Muscle of back (tissue), 11 donors: ENCODE measurements around the gene RBPMS2. TPM values are rescaled to one million over a fixed set of nuclear protein-coding genes. Genes with fewer than 3 reads are reported as not detected.

ENCODE experiments used
- DNase-seq, 3 donors: peaks; one replicate each; pipeline versions ENCODE4 v3.0.0 to v3.0.0-alpha.2; 2013
- polyA plus RNA-seq, 10 donors: library from polyadenylated mRNA; unstranded; fragments of 120-200 nt; gene quantifications; one replicate each; pipeline ENCODE4 v1.2.1, GENCODE V29; 2013; ENCODE audit not compliant: insufficient read length in 10 of 10

RBPMS2 gene
- polyA plus RNA-seq, 10 donors = 3.2 to 6.4 (median 5.0) TPM

- DNase-seq = peak in 1 of 3 donors; percentile 50
Observed at GRCh38 chr15:64695561-64695992, 79.8 kb downstream of the RBPMS2 start.

GRCh38 chr15:64694816-64695215 lies 80.6 kb downstream of the RBPMS2 start:
- DNase-seq = no peak

GRCh38 chr15:64693134-64693533 lies 82.3 kb downstream of the RBPMS2 start:
- peak; percentile 66 to 78 (median 68) for DNase-seq

- no peak for DNase-seq
Observed at GRCh38 chr15:64691896-64692565, 83.4 kb downstream of the RBPMS2 start.

GRCh38 chr15:64690578-64691296 lies 84.7 kb downstream of the RBPMS2 start:
- DNase-seq = no peak

GRCh38 chr15:64690008-64690407 lies 85.4 kb downstream of the RBPMS2 start:
- DNase-seq = no peak

Other genes starting within 250 kb of the RBPMS2 start
- gene PIF1, start 50.1 kb upstream of the RBPMS2 start, polyA plus RNA-seq = 10 to 100 TPM in 1 of 10 donors, 1 to 10 TPM in 9; 3.6 to 11.0 (median 6.1) TPM
- 10 to 100 TPM; 12.7 to 17.2 (median 13.4) TPM for gene PLEKHO2, start 66.3 kb upstream of the RBPMS2 start, polyA plus RNA-seq
- gene ANKDD1A, start 136.3 kb upstream of the RBPMS2 start, polyA plus RNA-seq = 1 to 10 TPM; 3.1 to 9.9 (median 5.2) TPM
- gene SPG21, start 214.3 kb upstream of the RBPMS2 start, polyA plus RNA-seq = 10 to 100 TPM; 65.6 to 89.1 (median 80.8) TPM